SK-N-SH (cell line): ENCODE results near the gene HDAC4. TPM values are rescaled to one million over a fixed set of nuclear protein-coding genes. Genes with fewer than 3 reads are reported as not detected.

ENCODE experiments used
- CTCF ChIA-PET: fragments of 300-600, 350-600 bp; formaldehyde crosslinking; extraction: SDS; loops from one replicate; lab custom pipeline; 2021; lab: Yijun Ruan, JAX
- POLR2A ChIA-PET: fragments of 350-600 bp; sonication (Branson Sonifier 250); formaldehyde crosslinking; extraction: SDS; loops from one replicate; lab custom pipeline; 2020; ENCODE audit warnings: antibody characterized with exemption, inconsistent platforms; lab: Yijun Ruan, JAX
- DNase-seq: peaks from one replicate; pipeline ENCODE4 v3.0.0; 2012
- H2AFZ ChIP-seq: fragments of 200-600 bp; sonication (generic); 2 replicates; pipeline ENCODE4 v1.8.1; 2016; ENCODE audit warnings: antibody characterized with exemption, mild to moderate bottlenecking, low read depth
- H3F3A ChIP-seq: fragments of 200-600 bp; sonication (generic); replicated peaks from 2 replicates; pipeline ENCODE3; 2016; ENCODE audit warnings: antibody characterized with exemption, mild to moderate bottlenecking; ENCODE audit not compliant: insufficient read depth
- H3K27ac ChIP-seq, 2 experiments: fragments of 200-500 bp in 1 of 2; fragments of 200-600 bp in 1 of 2; sonication (Bioruptor generic) in 1 of 2; sonication (generic), shearing (Covaris generic) in 1 of 2; 2 replicates each; pipeline versions ENCODE4 v1.5.1 to v1.6.1; 2014 to 2016; ENCODE audit warnings: low read depth in 2 of 2, inconsistent platforms in 1 of 2, low read length in 1 of 2, mild to moderate bottlenecking in 1 of 2, mixed read lengths in 1 of 2
- H3K27me3 ChIP-seq: fragments of 200-600 bp; sonication (generic), shearing (Covaris generic); 2 replicates; pipeline ENCODE4 v1.6.1; 2016; ENCODE audit warnings: mixed run types; ENCODE audit not compliant: insufficient read depth
- H3K36me3 ChIP-seq, 2 experiments: fragments of 200-500 bp in 1 of 2; fragments of 200-600 bp in 1 of 2; sonication (Bioruptor generic) in 1 of 2; sonication (generic) in 1 of 2; replicated peaks in 1 of 2; 2 replicates each; pipeline versions ENCODE3 to v1.5.1; 2014 to 2016; ENCODE audit warnings: low read length in 1 of 2, mild to moderate bottlenecking in 1 of 2; ENCODE audit not compliant: insufficient read depth in 2 of 2, control insufficient read depth in 1 of 2
- H3K4me1 ChIP-seq, 2 experiments: fragments of 200-500 bp in 1 of 2; fragments of 200-600 bp in 1 of 2; sonication (Bioruptor generic) in 1 of 2; sonication (generic), shearing (Covaris generic) in 1 of 2; 2 replicates each; pipeline versions ENCODE4 v1.5.1 to v1.6.1; 2014 to 2016; ENCODE audit warnings: low read depth in 1 of 2, low read length in 1 of 2, mixed run types in 1 of 2; ENCODE audit not compliant: insufficient read depth in 2 of 2, control insufficient read depth in 1 of 2
- H3K4me2 ChIP-seq: fragments of 200-600 bp; sonication (generic), shearing (Covaris generic); 2 replicates; pipeline ENCODE4 v1.6.1; 2017; ENCODE audit warnings: mixed run types
- H3K4me3 ChIP-seq, 2 experiments: fragments of 200-500 bp in 1 of 2; fragments of 200-600 bp in 1 of 2; sonication (Bioruptor generic) in 1 of 2; sonication (generic), shearing (Covaris generic) in 1 of 2; 2 replicates each; pipeline versions ENCODE4 v1.5.1 to v1.8.1; 2014 to 2016; ENCODE audit warnings: low read depth in 2 of 2, inconsistent platforms in 1 of 2, low read length in 1 of 2, mild to moderate bottlenecking in 1 of 2, mixed read lengths in 1 of 2, moderate library complexity in 1 of 2
- H3K79me2 ChIP-seq: fragments of 200-600 bp; sonication (generic); 2 replicates; pipeline ENCODE4 v1.8.1; 2017; ENCODE audit warnings: mild to moderate bottlenecking; ENCODE audit not compliant: insufficient read depth
- H3K9ac ChIP-seq: fragments of 200-600 bp; sonication (generic); 2 replicates; pipeline ENCODE4 v1.6.1; 2017; ENCODE audit warnings: mixed run types
- H3K9me2 ChIP-seq: fragments of 200-600 bp; sonication (generic); 2 replicates; pipeline ENCODE4 v1.6.1; 2017; ENCODE audit warnings: mixed run types
- H3K9me3 ChIP-seq: fragments of 200-600 bp; sonication (generic); 2 replicates; pipeline ENCODE4 v1.6.1; 2017; ENCODE audit warnings: mixed run types, mild to moderate bottlenecking, moderate library complexity
- H4K20me1 ChIP-seq: fragments of 200-600 bp; sonication (generic); 2 replicates; pipeline ENCODE4 v1.6.1; 2017; ENCODE audit warnings: mild to moderate bottlenecking, mixed run types; ENCODE audit not compliant: insufficient read depth
- ELF1 ChIP-seq: IDR thresholded peaks from 2 replicates; pipeline ENCODE4 v1.4.0; 2012
- FOXM1 ChIP-seq: IDR thresholded peaks from 2 replicates; pipeline ENCODE4 v1.4.0; 2012; ENCODE audit warnings: low read depth, mild to moderate bottlenecking
- GABPA ChIP-seq: IDR thresholded peaks from 2 replicates; pipeline ENCODE4 v1.4.0; 2012; ENCODE audit warnings: low read depth, mild to moderate bottlenecking
- MXI1 ChIP-seq: IDR thresholded peaks from 2 replicates; pipeline ENCODE4 v1.6.1; 2012; ENCODE audit warnings: mild to moderate bottlenecking, low read depth, low read length, improper control_type of control experiment
- PBX3 ChIP-seq: IDR thresholded peaks from 2 replicates; pipeline ENCODE4; 2012
- TAF1 ChIP-seq: IDR thresholded peaks from 2 replicates; pipeline ENCODE4 v1.6.1; 2012; ENCODE audit warnings: low read depth, mild to moderate bottlenecking, low read length, moderate library complexity, borderline replicate concordance
- YY1 ChIP-seq: IDR thresholded peaks from 2 replicates; pipeline ENCODE4 v1.4.0; 2012; ENCODE audit warnings: low read depth, mild to moderate bottlenecking
- ZBTB33 ChIP-seq: IDR thresholded peaks from 2 replicates; pipeline ENCODE4 v1.4.0; 2012; ENCODE audit warnings: low read depth, borderline replicate concordance
- WGBS: methylation state at CpG from one replicate; pipeline ENCODE4 v1.1.6; 2017; ENCODE audit warnings: low lambda C conversion rate; 5-methylcytosine and 5-hydroxymethylcytosine counted together
- polyA plus RNA-seq, 3 experiments: library from polyadenylated mRNA; depleted of rRNA; stranded (reverse); fragments of >200 nt; gene quantifications; 2 replicates each; pipeline ENCODE4 v1.2.3, GENCODE V29; 2012

Gene HDAC4
- polyA plus RNA-seq, 1 of the 3 experiments (the other 2 are of a cell fraction), result 5.5 TPM

GRCh38 chr2:239436669-239437335 is 36.0 kb upstream of the HDAC4 start:
- WGBS, result 63% methylated on average over 2 of the region's 2 CpGs
- ChIA-PET POLR2A (no interaction called here), CTCF (no interaction called here)
- Histone ChIP-seq H3K27ac (no peak overlapping the region), H3K9me2 (no peaks in the 10 kb centered on the region), H3K9ac (no peak overlapping the region), H3K79me2 (no peaks in the 10 kb centered on the region), H4K20me1 (no peaks in the 10 kb centered on the region), H3K4me1 (no peaks in the 10 kb centered on the region), H3K36me3 (no peaks in the 10 kb centered on the region), H3K4me3 (no peak overlapping the region), H3F3A (no peaks in the 10 kb centered on the region), H3K27me3 (no peaks in the 10 kb centered on the region), H3K9me3 (no peaks in the 10 kb centered on the region), H2AFZ (no peak overlapping the region), H3K4me2 (no peak overlapping the region)
- DNase-seq, result no peak
- no peak for TF ChIP-seq GABPA
- no peak for TF ChIP-seq ZBTB33
- no peak for TF ChIP-seq TAF1
- no peak for TF ChIP-seq MXI1
- TF ChIP-seq FOXM1, result no peak
- TF ChIP-seq PBX3, result no peak
- TF ChIP-seq ELF1, result no peak

- TF ChIP-seq FOXM1 (no peak), YY1 (no peak), GABPA (no peak)
- Histone ChIP-seq H3K4me2 (no peak overlapping the region), H2AFZ (no peak overlapping the region), H3K4me3 (no peak overlapping the region), H3K36me3 (no peaks in the 10 kb centered on the region), H3K27me3 (no peaks in the 10 kb centered on the region), H3F3A (no peaks in the 10 kb centered on the region), H3K4me1 (no peaks in the 10 kb centered on the region), H4K20me1 (no peaks in the 10 kb centered on the region), H3K9ac (no peak overlapping the region), H3K9me3 (no peaks in the 10 kb centered on the region), H3K9me2 (no peaks in the 10 kb centered on the region), H3K27ac (no peak overlapping the region), H3K79me2 (no peaks in the 10 kb centered on the region)
- ChIA-PET POLR2A (no interaction called here), CTCF (no interaction called here)
- DNase-seq, result no peak
- WGBS, result 23% methylated on average over 5 of the region's 5 CpGs
Observed at GRCh38 chr2:239436076-239436475, 35.3 kb upstream of the HDAC4 start.
